ENCODE results near the gene CGB1. TPM values are rescaled to one million over a fixed set of nuclear protein-coding genes. Genes with fewer than 3 reads are reported as not detected.

Gene CGB1
- total and polyA plus RNA-seq, 9 of the 15 experiments (the other 6 are each of a cell fraction or from before 2014, with no cell fraction given), result not detected

- TF ChIP-seq FOXO4 (CRISPR knock-in tag; IDR thresholded peaks at IDR 0.05) (no peak), NCOA1 (IDR thresholded peaks at IDR 0.05; ENCODE audit: low read depth) (no peak), HOMEZ (CRISPR knock-in tag; IDR thresholded peaks at IDR 0.05) (no peak), PKNOX1 (IDR thresholded peaks at IDR 0.05) (peak; percentile 99), FUS (optimal IDR thresholded peaks at IDR 0.05; ENCODE audit: low read depth, low read length) (no peak), CBX2 (IDR thresholded peaks at IDR 0.05; ENCODE audit: insufficient read depth, low read length, poor library complexity, severe bottlenecking) (no peak), PCBP2 (IDR thresholded peaks at IDR 0.05; ENCODE audit: low read depth, low read length, poor library complexity, severe bottlenecking) (no peak), EGR1 (conservative IDR thresholded peaks at IDR 0.05) (peak; percentile 85), CEBPG (CRISPR knock-in tag; IDR thresholded peaks at IDR 0.05) (peak; percentile 49), CEBPG (tag; conservative IDR thresholded peaks at IDR 0.05 in 1 of 2, IDR thresholded peaks at IDR 0.05 in 1 of 2) (no peak), GTF2A2 (tag; IDR thresholded peaks at IDR 0.05) (no peak), MED1 (CRISPR knock-in tag; IDR thresholded peaks at IDR 0.05; ENCODE audit: borderline replicate concordance) (no peak), PRMT5 (CRISPR knock-in tag; IDR thresholded peaks at IDR 0.05) (no peak), HNRNPUL1 (IDR thresholded peaks at IDR 0.05; ENCODE audit: low read length) (no peak)
- TF ChIP-seq, protein P1, sequence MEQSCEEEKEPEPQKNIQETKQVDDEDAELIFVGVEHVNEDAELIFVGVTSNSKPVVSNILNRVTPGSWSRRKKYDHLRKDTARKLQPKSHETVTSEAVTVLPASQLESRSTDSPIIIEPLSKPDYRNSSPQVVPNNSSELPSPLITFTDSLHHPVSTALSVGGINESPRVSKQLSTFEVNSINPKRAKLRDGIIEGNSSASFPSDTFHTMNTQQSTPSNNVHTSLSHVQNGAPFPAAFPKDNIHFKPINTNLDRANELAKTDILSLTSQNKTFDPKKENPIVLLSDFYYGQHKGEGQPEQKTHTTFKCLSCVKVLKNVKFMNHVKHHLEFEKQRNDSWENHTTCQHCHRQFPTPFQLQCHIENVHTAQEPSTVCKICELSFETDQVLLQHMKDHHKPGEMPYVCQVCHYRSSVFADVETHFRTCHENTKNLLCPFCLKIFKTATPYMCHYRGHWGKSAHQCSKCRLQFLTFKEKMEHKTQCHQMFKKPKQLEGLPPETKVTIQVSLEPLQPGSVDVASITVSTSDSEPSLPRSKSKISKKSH (CRISPR knock-in tag; IDR thresholded peaks at IDR 0.05), result no peak
- TF ChIP-seq, protein P2, sequence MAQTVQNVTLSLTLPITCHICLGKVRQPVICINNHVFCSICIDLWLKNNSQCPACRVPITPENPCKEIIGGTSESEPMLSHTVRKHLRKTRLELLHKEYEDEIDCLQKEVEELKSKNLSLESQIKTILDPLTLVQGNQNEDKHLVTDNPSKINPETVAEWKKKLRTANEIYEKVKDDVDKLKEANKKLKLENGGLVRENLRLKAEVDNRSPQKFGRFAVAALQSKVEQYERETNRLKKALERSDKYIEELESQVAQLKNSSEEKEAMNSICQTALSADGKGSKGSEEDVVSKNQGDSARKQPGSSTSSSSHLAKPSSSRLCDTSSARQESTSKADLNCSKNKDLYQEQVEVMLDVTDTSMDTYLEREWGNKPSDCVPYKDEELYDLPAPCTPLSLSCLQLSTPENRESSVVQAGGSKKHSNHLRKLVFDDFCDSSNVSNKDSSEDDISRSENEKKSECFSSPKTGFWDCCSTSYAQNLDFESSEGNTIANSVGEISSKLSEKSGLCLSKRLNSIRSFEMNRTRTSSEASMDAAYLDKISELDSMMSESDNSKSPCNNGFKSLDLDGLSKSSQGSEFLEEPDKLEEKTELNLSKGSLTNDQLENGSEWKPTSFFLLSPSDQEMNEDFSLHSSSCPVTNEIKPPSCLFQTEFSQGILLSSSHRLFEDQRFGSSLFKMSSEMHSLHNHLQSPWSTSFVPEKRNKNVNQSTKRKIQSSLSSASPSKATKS (CRISPR knock-in tag; IDR thresholded peaks at IDR 0.05), result no peak
- TF ChIP-seq, protein P3, sequence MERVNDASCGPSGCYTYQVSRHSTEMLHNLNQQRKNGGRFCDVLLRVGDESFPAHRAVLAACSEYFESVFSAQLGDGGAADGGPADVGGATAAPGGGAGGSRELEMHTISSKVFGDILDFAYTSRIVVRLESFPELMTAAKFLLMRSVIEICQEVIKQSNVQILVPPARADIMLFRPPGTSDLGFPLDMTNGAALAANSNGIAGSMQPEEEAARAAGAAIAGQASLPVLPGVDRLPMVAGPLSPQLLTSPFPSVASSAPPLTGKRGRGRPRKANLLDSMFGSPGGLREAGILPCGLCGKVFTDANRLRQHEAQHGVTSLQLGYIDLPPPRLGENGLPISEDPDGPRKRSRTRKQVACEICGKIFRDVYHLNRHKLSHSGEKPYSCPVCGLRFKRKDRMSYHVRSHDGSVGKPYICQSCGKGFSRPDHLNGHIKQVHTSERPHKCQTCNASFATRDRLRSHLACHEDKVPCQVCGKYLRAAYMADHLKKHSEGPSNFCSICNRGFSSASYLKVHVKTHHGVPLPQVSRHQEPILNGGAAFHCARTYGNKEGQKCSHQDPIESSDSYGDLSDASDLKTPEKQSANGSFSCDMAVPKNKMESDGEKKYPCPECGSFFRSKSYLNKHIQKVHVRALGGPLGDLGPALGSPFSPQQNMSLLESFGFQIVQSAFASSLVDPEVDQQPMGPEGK (CRISPR knock-in tag; IDR thresholded peaks at IDR 0.05; ENCODE audit: borderline replicate concordance), result no peak
Observed at GRCh38 chr19:48993175-48994034, 43.3 kb downstream of the CGB1 start, which contains the start of the genes GYS1 and RUVBL2 (continued).

Data from K562 (cell line).